Measurements from ENCODE around the gene EIF4E. TPM values are rescaled to one million over a fixed set of nuclear protein-coding genes. Genes with fewer than 3 reads are reported as not detected.
"Not testable (repeated sequence)": the region's sequence is repeated elsewhere in the genome, so short reads cannot be mapped to it uniquely, and the experiment has no call there.

EIF4E gene
- total and polyA plus RNA-seq, 7 donors: 37.1 to 94.7 (median 62.5) TPM

GRCh38 chr4:98879515-98879914 lies 49.4 kb downstream of the EIF4E start:
- Histone ChIP-seq H3K4me3 (no peak overlapping the region), H3K27ac (no peak overlapping the region), H3K36me3 (ENCODE audit: insufficient read depth in 1 of 2, low read depth in 1 of 2) (peaks cover 4 to 47% of the 10 kb centered on the region in 2 donors), H3K4me1 (no peaks in the 10 kb centered on the region), H3K27me3 (ENCODE audit: insufficient read depth in 3 of 3, low read length in 2 of 3) (no peaks in the 10 kb centered on the region), H3K9me3 (no peaks in the 10 kb centered on the region)
- ATAC-seq (no peak), DNase-seq (no peak)
- intact Hi-C loops (cut with DNase I): no loop called here
- TF ChIP-seq CTCF (IDR thresholded peaks at IDR 0.05): no peak

GRCh38 chr4:98873059-98873458 lies 55.9 kb downstream of the EIF4E start:
- no peaks in the 10 kb centered on the region for H3K36me3 ChIP-seq (ENCODE audit: insufficient read depth in 1 of 2, low read depth in 1 of 2)
- intact Hi-C loops (cut with DNase I): no loop called here
- no peak overlapping the region for H3K4me3 ChIP-seq
- peaks cover 4% of the 10 kb centered on the region for H3K9me3 ChIP-seq
- DNase-seq (no peak), ATAC-seq (no peak)
- H3K4me1 ChIP-seq: no peaks in the 10 kb centered on the region
- TF ChIP-seq CTCF (IDR thresholded peaks at IDR 0.05): no peak
- no peak overlapping the region for H3K27ac ChIP-seq
- 93 to 94% (median 94%) methylated on average over 2 of the region's 2 CpGs for WGBS, 3 donors
- no peaks in the 10 kb centered on the region for H3K27me3 ChIP-seq (ENCODE audit: insufficient read depth in 3 of 3, low read length in 2 of 3)

GRCh38 chr4:98872120-98872906 lies 56.6 kb downstream of the EIF4E start:
- DNase-seq: not testable (repeated sequence)

GRCh38 chr4:98867648-98868047 lies 61.3 kb downstream of the EIF4E start:
- no peaks in the 10 kb centered on the region for H3K4me1 ChIP-seq
- intact Hi-C loops (cut with DNase I): no loop called here
- WGBS, 3 donors: 88 to 92% (median 88%) methylated on average over 1 of the region's 1 CpG

More at GRCh38 chr4:98872120-98872906, 56.6 kb downstream of the EIF4E start:
- 67 to 73% (median 70%) methylated on average over 3 of the region's 3 CpGs for WGBS, 3 donors
- H3K36me3 ChIP-seq (ENCODE audit: insufficient read depth in 1 of 2, low read depth in 1 of 2); ATAC-seq; H3K4me3 ChIP-seq; H3K27ac ChIP-seq; H3K9me3 ChIP-seq; H3K27me3 ChIP-seq (ENCODE audit: insufficient read depth in 3 of 3, low read length in 2 of 3); intact Hi-C loops (cut with DNase I); H3K4me1 ChIP-seq: not testable (repeated sequence)

GRCh38 chr4:98865059-98865458 lies 63.9 kb downstream of the EIF4E start:
- H3K27me3 ChIP-seq (ENCODE audit: insufficient read depth in 3 of 3, low read length in 2 of 3): peaks cover 0 to 2% (median 0%) of the 10 kb centered on the region in 3 donors
- intact Hi-C loops (cut with DNase I): no loop called here
- ATAC-seq (no peak), DNase-seq (no peak)
- no peaks in the 10 kb centered on the region for H3K36me3 ChIP-seq (ENCODE audit: insufficient read depth in 1 of 2, low read depth in 1 of 2)
- TF ChIP-seq CTCF (IDR thresholded peaks at IDR 0.05): no peak
- no peak overlapping the region for H3K27ac ChIP-seq
- WGBS, 3 donors: 87 to 92% (median 92%) methylated on average over 6 of the region's 6 CpGs
- H3K4me1 ChIP-seq: no peaks in the 10 kb centered on the region
- no peak overlapping the region for H3K4me3 ChIP-seq
- H3K9me3 ChIP-seq: no peaks in the 10 kb centered on the region

More at GRCh38 chr4:98867648-98868047, 61.3 kb downstream of the EIF4E start:
- H3K4me3 ChIP-seq: no peak overlapping the region
- no peak overlapping the region for H3K27ac ChIP-seq
- H3K27me3 ChIP-seq (ENCODE audit: insufficient read depth in 3 of 3, low read length in 2 of 3): no peaks in the 10 kb centered on the region
- no peaks in the 10 kb centered on the region for H3K36me3 ChIP-seq (ENCODE audit: insufficient read depth in 1 of 2, low read depth in 1 of 2)
- ATAC-seq (no peak), DNase-seq (no peak)
- H3K9me3 ChIP-seq: peaks cover 4% of the 10 kb centered on the region
- no peak for TF ChIP-seq CTCF (IDR thresholded peaks at IDR 0.05)

Data from psoas muscle (tissue), 8 donors.